Stimulated activated CD4-positive, alpha-beta T cell treated with anti-CD3 and anti-CD28 coated beads, Interleukin-12 subunit alpha, Interleukin-12 subunit beta, amount 100 ng/mL, for 4 hours (primary cell): Measurements from ENCODE around the gene TNRC6C.
A peak's percentile ranks its signal among the peaks of the same experiment; 100 is the strongest.

ENCODE experiments used
- DNase-seq: peaks from one replicate; pipeline ENCODE4 v3.0.0-alpha.2; 2020

The TNRC6C gene

GRCh38 chr17:77957857-77958715 lies at the start of gene TNRC6C:
Gene TNRC6C (plus strand): TSS chr17:77958703. CDS start chr17:78004207, 45,504 bp downstream.
- DNase-seq: peak; percentile 99

GRCh38 chr17:77909236-77909635 lies 49.3 kb upstream of the TNRC6C start:
- DNase-seq: no peak

- DNase-seq: no peak
These were observed 48.7 kb upstream of the TNRC6C start for GRCh38 chr17:77909816-77910215.

GRCh38 chr17:77914385-77915254 lies 43.9 kb upstream of the TNRC6C start:
- no peak for DNase-seq

GRCh38 chr17:77915594-77916021 lies 42.9 kb upstream of the TNRC6C start:
- no peak for DNase-seq

- no peak for DNase-seq
These were observed 42.2 kb upstream of the TNRC6C start for GRCh38 chr17:77916264-77916663.

- DNase-seq: no peak
These were observed 41.6 kb upstream of the TNRC6C start for GRCh38 chr17:77916703-77917481.

GRCh38 chr17:77919276-77919675 lies 39.2 kb upstream of the TNRC6C start:
- no peak for DNase-seq

- no peak for DNase-seq
These were observed 35.4 kb upstream of the TNRC6C start for GRCh38 chr17:77923135-77923534.

GRCh38 chr17:77923776-77924513 lies 34.6 kb upstream of the TNRC6C start:
- DNase-seq: no peak

GRCh38 chr17:77924757-77925336 lies 33.7 kb upstream of the TNRC6C start:
- DNase-seq: no peak

- DNase-seq: no peak
These were observed 32.5 kb upstream of the TNRC6C start for GRCh38 chr17:77925831-77926543.

GRCh38 chr17:77926981-77927380 lies 31.5 kb upstream of the TNRC6C start:
- no peak for DNase-seq

- no peak for DNase-seq
These were observed 30.6 kb upstream of the TNRC6C start for GRCh38 chr17:77927777-77928518.

GRCh38 chr17:77928519-77929179 lies 29.9 kb upstream of the TNRC6C start:
- no peak for DNase-seq

GRCh38 chr17:77929180-77929564 lies 29.3 kb upstream of the TNRC6C start:
- DNase-seq: no peak

GRCh38 chr17:77929871-77930436 lies 28.5 kb upstream of the TNRC6C start:
- DNase-seq: no peak

GRCh38 chr17:77930780-77931768 lies 27.4 kb upstream of the TNRC6C start:
- DNase-seq: no peak
